Measurements from ENCODE around the gene OR13C8. TPM values are rescaled to one million over a fixed set of nuclear protein-coding genes. Genes with fewer than 3 reads are reported as not detected.
"Not testable (repeated sequence)": the region's sequence is repeated elsewhere in the genome, so short reads cannot be mapped to it uniquely, and the experiment has no call there.

Gene OR13C8
- total and polyA plus RNA-seq, 2 experiments from 2014 or later: not detected

- TF ChIP-seq ZNF462 (CRISPR knock-in tag; IDR thresholded peaks at IDR 0.05) (no peak), STAT1 (IDR thresholded peaks at IDR 0.05; ENCODE audit: unreplicated experiment) (no peak), NANOG (IDR thresholded peaks at IDR 0.05; ENCODE audit: borderline replicate concordance) (no peak), CREB1 (CRISPR knock-in tag; IDR thresholded peaks at IDR 0.05; ENCODE audit: low read depth) (no peak)
Observed at GRCh38 chr9:104604801-104605200, 35.8 kb downstream of the OR13C8 start (continued).

- not testable (repeated sequence) for ATAC-seq; H3K4me1 ChIP-seq (ENCODE audit: insufficient read depth); H3K27me3 Mint-ChIP-seq (ENCODE audit: insufficient read depth, low read depth, poor library complexity); H3K27ac ChIP-seq (ENCODE audit: low read depth); H3K36me3 Mint-ChIP-seq (ENCODE audit: low read depth); H4K20me1 ChIP-seq (replicated peaks; ENCODE audit: insufficient read depth); H3K9me3 Mint-ChIP-seq; H3K9me2 ChIP-seq (ENCODE audit: insufficient read depth); H3K4me1 Mint-ChIP-seq; H3K4me3 ChIP-seq; H3F3A ChIP-seq (replicated peaks; ENCODE audit: low read depth); H3K27me3 ChIP-seq (ENCODE audit: insufficient read depth); H3K79me2 ChIP-seq (replicated peaks; ENCODE audit: insufficient read depth); H3K4me2 ChIP-seq; H3K36me3 ChIP-seq (ENCODE audit: insufficient read depth); H3K27ac Mint-ChIP-seq; H3K4me3 Mint-ChIP-seq; H2AFZ ChIP-seq; DNase-seq (ENCODE audit: low spot score)
Observed at GRCh38 chr9:104605527-104605926, 36.6 kb downstream of the OR13C8 start, which contains the start of gene OR13C2. Gene OR13C2 (minus strand): TSS chr9:104605627. CDS start chr9:104605627, 0 bp downstream.

- no peaks in the 10 kb centered on the region for H3K27me3 ChIP-seq (ENCODE audit: insufficient read depth)
- Mint-ChIP-seq H3K27ac (no peak overlapping the region), H3K4me3 (no peak overlapping the region), H3K27me3 (ENCODE audit: insufficient read depth, low read depth, poor library complexity) (no peaks in the 10 kb centered on the region), H3K4me1 (no peaks in the 10 kb centered on the region), H3K36me3 (ENCODE audit: low read depth) (no peaks in the 10 kb centered on the region), H3K9me3 (no peaks in the 10 kb centered on the region)
- H2AFZ ChIP-seq: no peak overlapping the region
- no peak for ATAC-seq
- no peaks in the 10 kb centered on the region for H3K9me2 ChIP-seq (ENCODE audit: insufficient read depth)
- H4K20me1 ChIP-seq (replicated peaks; ENCODE audit: insufficient read depth): no peaks in the 10 kb centered on the region
- no peaks in the 10 kb centered on the region for H3K4me1 ChIP-seq (ENCODE audit: insufficient read depth)
- DNase-seq (ENCODE audit: low spot score): no peak
- no peaks in the 10 kb centered on the region for H3F3A ChIP-seq (replicated peaks; ENCODE audit: low read depth)
- H3K4me2 ChIP-seq: no peak overlapping the region
- H3K36me3 ChIP-seq (ENCODE audit: insufficient read depth): no peaks in the 10 kb centered on the region
- no peak overlapping the region for H3K27ac ChIP-seq (ENCODE audit: low read depth)
- no peaks in the 10 kb centered on the region for H3K79me2 ChIP-seq (replicated peaks; ENCODE audit: insufficient read depth)
- H3K4me3 ChIP-seq: no peak overlapping the region
- no peak for TF ChIP-seq REST (IDR thresholded peaks at IDR 0.05; ENCODE audit: unreplicated experiment)
Observed at GRCh38 chr9:104606152-104606551, 37.2 kb downstream of the OR13C8 start.
